ENCODE results near the gene IL17RA.

Gene IL17RA

GRCh38 chr22:17106161-17106784 lies 21.5 kb downstream of the IL17RA start:
- in situ Hi-C loops (cut with MboI; ENCODE audit: low pct_unique_long_range_greater_than_20kb, low sequenced_read_pairs, unreplicated experiment): no loop called here
- no peak for DNase-seq (ENCODE audit: low spot score)
- TF ChIP-seq CTCF (IDR thresholded peaks at IDR 0.05; ENCODE audit: extremely low read depth, insufficient read depth, missing control alignments): no peak

DNA sequence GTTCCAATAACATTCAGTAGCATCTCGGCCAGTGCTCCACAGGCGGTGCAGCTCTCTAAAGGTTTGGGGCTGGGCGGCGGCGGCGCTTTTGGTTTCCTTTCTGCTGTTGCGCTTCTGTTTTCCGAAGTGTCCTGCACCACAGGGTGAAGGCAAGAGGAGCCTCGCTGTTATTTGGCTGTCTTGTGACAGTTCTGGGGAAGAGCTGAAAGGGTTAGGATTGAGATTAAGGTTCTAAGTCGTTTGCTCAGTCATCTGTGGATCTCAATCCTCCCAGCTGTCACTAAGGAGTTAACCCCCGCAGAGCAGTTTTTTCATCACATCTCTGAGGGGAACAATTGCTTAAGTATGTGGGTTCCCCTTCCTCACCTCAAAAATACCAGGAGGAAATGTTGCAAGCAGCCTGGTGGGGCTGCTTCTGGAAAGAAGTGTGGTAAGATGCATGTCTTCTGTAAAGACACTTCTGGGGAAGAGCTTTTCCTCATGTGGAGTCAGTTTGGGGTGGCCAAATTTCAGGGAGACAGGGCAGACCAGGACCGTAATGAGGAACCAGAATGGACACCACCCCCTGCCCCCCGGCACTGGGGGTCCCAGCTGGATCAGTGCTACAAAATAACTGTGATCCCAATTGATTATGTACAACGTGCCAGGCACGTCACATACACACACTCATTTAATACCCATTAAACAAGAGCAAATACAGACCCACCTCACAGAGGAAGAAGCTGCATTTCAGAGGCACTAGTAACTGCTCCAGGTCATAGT lies 22.2 kb downstream of the IL17RA start:
- no peak for DNase-seq (ENCODE audit: low spot score)
- in situ Hi-C loops (cut with MboI; ENCODE audit: low pct_unique_long_range_greater_than_20kb, low sequenced_read_pairs, unreplicated experiment): no loop called here
- no peak for TF ChIP-seq CTCF (IDR thresholded peaks at IDR 0.05; ENCODE audit: extremely low read depth, insufficient read depth, missing control alignments)

GRCh38 chr22:17107547-17107810 lies 22.7 kb downstream of the IL17RA start:
- DNase-seq (ENCODE audit: low spot score): no peak
- TF ChIP-seq CTCF (IDR thresholded peaks at IDR 0.05; ENCODE audit: extremely low read depth, insufficient read depth, missing control alignments): no peak
- in situ Hi-C loops (cut with MboI; ENCODE audit: low pct_unique_long_range_greater_than_20kb, low sequenced_read_pairs, unreplicated experiment): no loop called here

DNA sequence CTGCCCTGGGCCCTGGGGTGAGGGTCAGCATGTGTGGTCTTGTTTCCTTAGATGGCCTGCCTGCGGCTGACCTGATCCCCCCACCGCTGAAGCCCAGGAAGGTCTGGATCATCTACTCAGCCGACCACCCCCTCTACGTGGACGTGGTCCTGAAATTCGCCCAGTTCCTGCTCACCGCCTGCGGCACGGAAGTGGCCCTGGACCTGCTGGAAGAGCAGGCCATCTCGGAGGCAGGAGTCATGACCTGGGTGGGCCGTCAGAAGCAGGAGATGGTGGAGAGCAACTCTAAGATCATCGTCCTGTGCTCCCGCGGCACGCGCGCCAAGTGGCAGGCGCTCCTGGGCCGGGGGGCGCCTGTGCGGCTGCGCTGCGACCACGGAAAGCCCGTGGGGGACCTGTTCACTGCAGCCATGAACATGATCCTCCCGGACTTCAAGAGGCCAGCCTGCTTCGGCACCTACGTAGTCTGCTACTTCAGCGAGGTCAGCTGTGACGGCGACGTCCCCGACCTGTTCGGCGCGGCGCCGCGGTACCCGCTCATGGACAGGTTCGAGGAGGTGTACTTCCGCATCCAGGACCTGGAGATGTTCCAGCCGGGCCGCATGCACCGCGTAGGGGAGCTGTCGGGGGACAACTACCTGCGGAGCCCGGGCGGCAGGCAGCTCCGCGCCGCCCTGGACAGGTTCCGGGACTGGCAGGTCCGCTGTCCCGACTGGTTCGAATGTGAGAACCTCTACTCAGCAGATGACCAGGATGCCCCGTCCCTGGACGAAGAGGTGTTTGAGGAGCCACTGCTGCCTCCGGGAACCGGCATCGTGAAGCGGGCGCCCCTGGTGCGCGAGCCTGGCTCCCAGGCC lies 23.7 kb downstream of the IL17RA start:
- TF ChIP-seq CTCF (IDR thresholded peaks at IDR 0.05; ENCODE audit: extremely low read depth, insufficient read depth, missing control alignments): no peak
- DNase-seq (ENCODE audit: low spot score): no peak
- in situ Hi-C loops (cut with MboI; ENCODE audit: low pct_unique_long_range_greater_than_20kb, low sequenced_read_pairs, unreplicated experiment): no loop called here

- in situ Hi-C loops (cut with MboI; ENCODE audit: low pct_unique_long_range_greater_than_20kb, low sequenced_read_pairs, unreplicated experiment): no loop called here
Measured at GRCh38 chr22:17109113-17109865, 24.5 kb downstream of the IL17RA start.

More at GRCh38 chr22:17109113-17109865, 24.5 kb downstream of the IL17RA start:
- TF ChIP-seq CTCF (IDR thresholded peaks at IDR 0.05; ENCODE audit: extremely low read depth, insufficient read depth, missing control alignments): no peak
- DNase-seq (ENCODE audit: low spot score): no peak

Measured in GM13977 (cell line).